Measurements from ENCODE around the gene TRMT61A. TPM values are rescaled to one million over a fixed set of nuclear protein-coding genes. Genes with fewer than 3 reads are reported as not detected.

Gene TRMT61A
- polyA plus RNA-seq, 3 donors: 2.7 to 7.1 (median 3.4) TPM

- Histone ChIP-seq H3K4me3 (replicated peaks in 1 of 3; ENCODE audit: low read depth in 2 of 3, low read length in 3 of 3) (no peak overlapping the region), H3K9ac (ENCODE audit: insufficient read depth, low read length, poor library complexity, severe bottlenecking) (no peak overlapping the region), H3K9me3 (replicated peaks in 1 of 2; ENCODE audit: control insufficient read depth in 1 of 2, insufficient read depth in 1 of 2, low read length in 2 of 2) (no peaks in the 10 kb centered on the region), H3K79me2 (ENCODE audit: insufficient read depth, low read length) (no peaks in the 10 kb centered on the region), H3K4me1 (ENCODE audit: control insufficient read depth in 1 of 2, insufficient read depth in 2 of 2, low read length in 2 of 2) (no peaks in the 10 kb centered on the region), H3K36me3 (replicated peaks in 1 of 2; ENCODE audit: control insufficient read depth in 1 of 2, insufficient read depth in 2 of 2, low read length in 2 of 2) (peaks cover 74 to 94% of the 10 kb centered on the region in 2 donors), H4K20me1 (ENCODE audit: insufficient read depth, low read length) (peaks cover 64% of the 10 kb centered on the region), H3K27me3 (ENCODE audit: control insufficient read depth in 2 of 2, insufficient read depth in 2 of 2, low read length in 2 of 2) (no peaks in the 10 kb centered on the region), H2AFZ (ENCODE audit: insufficient read depth, low read depth, low read length, poor library complexity, severe bottlenecking) (no peak overlapping the region), H3K27ac (ENCODE audit: low read depth in 1 of 2, low read length in 2 of 2) (peak overlapping the region in 1 of 2 donors; percentile 22), H3K4me2 (replicated peaks; ENCODE audit: extremely low read depth, low read length, poor library complexity, severe bottlenecking) (no peak overlapping the region)
- no peak overlapping the region for H3K4me3 Mint-ChIP-seq
- no peaks in the 10 kb centered on the region for H3K9me3 Mint-ChIP-seq
- TF ChIP-seq CTCF (IDR thresholded peaks at IDR 0.05): no peak
- intact Hi-C loops (cut with micrococcal nuclease): loop anchor here (2.0 to 5.0 kb wide), 2 partner anchors 45 kb away; no protein-coding TSS in a partner anchor
- no peaks in the 10 kb centered on the region for H3K27me3 Mint-ChIP-seq (ENCODE audit: low read depth in 3 of 3)
- H3K27ac Mint-ChIP-seq: no peak overlapping the region
- 86% methylated on average over 7 of the region's 9 CpGs for WGBS (ENCODE audit: insufficient coverage)
- H3K4me1 Mint-ChIP-seq: peaks cover 5% of the 10 kb centered on the region
- no peak for DNase-seq
- peaks cover 64 to 91% of the 10 kb centered on the region in 2 donors for H3K36me3 Mint-ChIP-seq
Measured at GRCh38 chr14:103501921-103502669, 26.9 kb upstream of the TRMT61A start.

- Histone ChIP-seq H3K36me3 (replicated peaks in 1 of 2; ENCODE audit: control insufficient read depth in 1 of 2, insufficient read depth in 2 of 2, low read length in 2 of 2) (peaks cover 71 to 94% of the 10 kb centered on the region in 2 donors), H3K4me2 (replicated peaks; ENCODE audit: extremely low read depth, low read length, poor library complexity, severe bottlenecking) (no peak overlapping the region), H3K4me3 (replicated peaks in 1 of 3; ENCODE audit: low read depth in 2 of 3, low read length in 3 of 3) (no peak overlapping the region), H3K79me2 (ENCODE audit: insufficient read depth, low read length) (no peaks in the 10 kb centered on the region), H4K20me1 (ENCODE audit: insufficient read depth, low read length) (peaks cover 68% of the 10 kb centered on the region), H3K9me3 (replicated peaks in 1 of 2; ENCODE audit: control insufficient read depth in 1 of 2, insufficient read depth in 1 of 2, low read length in 2 of 2) (no peaks in the 10 kb centered on the region), H3K27ac (ENCODE audit: low read depth in 1 of 2, low read length in 2 of 2) (no peak overlapping the region), H3K27me3 (ENCODE audit: control insufficient read depth in 2 of 2, insufficient read depth in 2 of 2, low read length in 2 of 2) (no peaks in the 10 kb centered on the region), H2AFZ (ENCODE audit: insufficient read depth, low read depth, low read length, poor library complexity, severe bottlenecking) (no peak overlapping the region), H3K4me1 (ENCODE audit: control insufficient read depth in 1 of 2, insufficient read depth in 2 of 2, low read length in 2 of 2) (no peaks in the 10 kb centered on the region), H3K9ac (ENCODE audit: insufficient read depth, low read length, poor library complexity, severe bottlenecking) (no peak overlapping the region)
- intact Hi-C loops (cut with micrococcal nuclease): loop anchor here in 1 of 2 donors (5.0 kb wide), 1 partner anchor 44 kb away; no protein-coding TSS in a partner anchor
- WGBS (ENCODE audit: insufficient coverage): 96% methylated on average over 18 of the region's 18 CpGs
- DNase-seq: no peak
- H3K27ac Mint-ChIP-seq: no peak overlapping the region
- H3K9me3 Mint-ChIP-seq: no peaks in the 10 kb centered on the region
- TF ChIP-seq CTCF (IDR thresholded peaks at IDR 0.05): no peak
- peaks cover 5% of the 10 kb centered on the region for H3K4me1 Mint-ChIP-seq
- peaks cover 62 to 94% of the 10 kb centered on the region in 2 donors for H3K36me3 Mint-ChIP-seq
- no peaks in the 10 kb centered on the region for H3K27me3 Mint-ChIP-seq (ENCODE audit: low read depth in 3 of 3)
- H3K4me3 Mint-ChIP-seq: no peak overlapping the region
Measured at GRCh38 chr14:103502877-103503276, 26.1 kb upstream of the TRMT61A start.
